Breast epithelium (tissue), 4 donors: ENCODE data around the gene NCKAP5. TPM values are rescaled to one million over a fixed set of nuclear protein-coding genes. Genes with fewer than 3 reads are reported as not detected.
"Not testable (repeated sequence)": the region's sequence is repeated elsewhere in the genome, so short reads cannot be mapped to it uniquely, and the experiment has no call there.

Experiments
- DNase-seq, 2 donors: peaks; one replicate each; pipeline ENCODE4 v3.0.0-alpha.2; 2019; ENCODE audit warnings: low spot score in 2 of 2
- H3K27ac ChIP-seq, 2 donors: fragments of 200-600 bp; sonication (generic) in 1 of 2; one replicate each; pipeline ENCODE4 v1.5.1; 2016 to 2019; ENCODE audit warnings: mild to moderate bottlenecking in 1 of 2
- H3K27me3 ChIP-seq, 2 donors: fragments of 200-600 bp; sonication (generic) in 1 of 2; one replicate each; pipeline versions ENCODE4 v1.5.1 to v1.6.0; 2017 to 2019; ENCODE audit warnings: control low read depth in 1 of 2, mild to moderate bottlenecking in 1 of 2
- H3K36me3 ChIP-seq: fragments of 200-600 bp; one replicate; pipeline ENCODE4 v1.5.1; 2019
- H3K4me1 ChIP-seq, 2 donors: fragments of 200-600 bp; sonication (generic); one replicate each; pipeline ENCODE4 v1.5.1; 2016 to 2019; ENCODE audit warnings: control low read depth in 1 of 2
- H3K4me3 ChIP-seq, 3 donors: fragments of 200-600 bp; sonication (generic); 1 replicate in 2 of 3; 2 replicates in 1 of 3; pipeline ENCODE4 v1.5.1; 2016 to 2019; ENCODE audit warnings: mild to moderate bottlenecking in 3 of 3, moderate library complexity in 2 of 3
- H3K9me3 ChIP-seq, 2 donors: fragments of 200-600 bp; sonication (generic) in 1 of 2; one replicate each; pipeline ENCODE4 v1.5.1; 2016 to 2019; ENCODE audit warnings: control low read depth in 1 of 2
- POLR2A ChIP-seq: fragments of 450-650 bp; IDR thresholded peaks from one replicate; pipeline ENCODE4 v1.6.1; 2016; ENCODE audit warnings: antibody characterized with exemption, mild to moderate bottlenecking, moderate library complexity
- POLR2AphosphoS5 ChIP-seq, 3 donors: sonication (generic); formaldehyde crosslinking; IDR thresholded peaks; one replicate each; pipeline ENCODE4 v1.6.1; 2017; ENCODE audit warnings: antibody characterized with exemption in 3 of 3
- intact Hi-C: fragments of 100-400 bp; cut with DNase I; formaldehyde crosslinking; loops from one replicate; pipeline ENCODE4 v1.15.1; 2023; ENCODE audit warnings: low total_unique reads
- total RNA-seq, 3 donors: library from RNA; depleted of rRNA; stranded (reverse); fragments of >200 nt; gene quantifications; one replicate each; pipeline ENCODE4 v1.1.0, GENCODE V29; 2016
- TF ChIP-seq, protein P1 (sequence below), 3 donors: fragments of 450-650 bp; IDR thresholded peaks; one replicate each; pipeline ENCODE4 v1.5.1; 2016 to 2017; ENCODE audit warnings: antibody characterized with exemption in 3 of 3, mild to moderate bottlenecking in 3 of 3, moderate library complexity in 3 of 3

NCKAP5 gene
- total RNA-seq, 3 donors from 2014 or later, result 1.1 to 10.5 (median 6.1) TPM

- H3K9me3 ChIP-seq, result peaks cover 0 to 4% of the 10 kb centered on the region in 2 donors
- no peak overlapping the region for H3K4me3 ChIP-seq
- TF ChIP-seq POLR2A, result no peak
- TF ChIP-seq POLR2AphosphoS5 (IDR thresholded peaks at IDR 0.05), result no peak
- TF ChIP-seq, protein P1, sequence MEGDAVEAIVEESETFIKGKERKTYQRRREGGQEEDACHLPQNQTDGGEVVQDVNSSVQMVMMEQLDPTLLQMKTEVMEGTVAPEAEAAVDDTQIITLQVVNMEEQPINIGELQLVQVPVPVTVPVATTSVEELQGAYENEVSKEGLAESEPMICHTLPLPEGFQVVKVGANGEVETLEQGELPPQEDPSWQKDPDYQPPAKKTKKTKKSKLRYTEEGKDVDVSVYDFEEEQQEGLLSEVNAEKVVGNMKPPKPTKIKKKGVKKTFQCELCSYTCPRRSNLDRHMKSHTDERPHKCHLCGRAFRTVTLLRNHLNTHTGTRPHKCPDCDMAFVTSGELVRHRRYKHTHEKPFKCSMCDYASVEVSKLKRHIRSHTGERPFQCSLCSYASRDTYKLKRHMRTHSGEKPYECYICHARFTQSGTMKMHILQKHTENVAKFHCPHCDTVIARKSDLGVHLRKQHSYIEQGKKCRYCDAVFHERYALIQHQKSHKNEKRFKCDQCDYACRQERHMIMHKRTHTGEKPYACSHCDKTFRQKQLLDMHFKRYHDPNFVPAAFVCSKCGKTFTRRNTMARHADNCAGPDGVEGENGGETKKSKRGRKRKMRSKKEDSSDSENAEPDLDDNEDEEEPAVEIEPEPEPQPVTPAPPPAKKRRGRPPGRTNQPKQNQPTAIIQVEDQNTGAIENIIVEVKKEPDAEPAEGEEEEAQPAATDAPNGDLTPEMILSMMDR (IDR thresholded peaks at IDR 0.05), result no peak
- H3K36me3 ChIP-seq, result no peaks in the 10 kb centered on the region
- no peaks in the 10 kb centered on the region for H3K4me1 ChIP-seq
- DNase-seq, result no peak
- intact Hi-C loops, result no loop called here
- no peaks in the 10 kb centered on the region for H3K27me3 ChIP-seq
- H3K27ac ChIP-seq, result no peak overlapping the region
Measured at GRCh38 chr2:132811148-132811915, 756.9 kb downstream of the NCKAP5 start.

DNA sequence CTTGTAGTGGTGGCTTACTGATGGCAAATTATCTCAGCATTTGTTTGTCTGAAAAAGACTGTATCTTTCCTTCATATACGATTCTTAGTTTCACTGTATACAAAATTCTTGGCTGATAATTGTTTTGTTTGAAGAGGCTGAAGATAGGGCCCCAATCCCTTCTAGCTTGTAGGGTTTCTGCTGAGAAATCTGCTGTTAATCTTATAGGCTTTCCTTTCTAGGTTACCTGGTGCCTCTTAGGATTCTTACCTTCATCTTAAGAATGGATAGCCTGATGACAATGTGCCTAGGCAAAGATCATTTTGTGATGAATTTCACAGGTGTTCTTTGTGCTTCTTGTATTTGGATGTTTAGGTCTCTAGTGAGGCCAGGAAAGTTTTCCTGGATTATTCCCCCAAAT lies 758.3 kb downstream of the NCKAP5 start:
- H3K9me3 ChIP-seq, H3K36me3 ChIP-seq, H3K4me1 ChIP-seq, H3K27ac ChIP-seq, H3K4me3 ChIP-seq, intact Hi-C loops, H3K27me3 ChIP-seq, DNase-seq: not testable (repeated sequence)

DNA sequence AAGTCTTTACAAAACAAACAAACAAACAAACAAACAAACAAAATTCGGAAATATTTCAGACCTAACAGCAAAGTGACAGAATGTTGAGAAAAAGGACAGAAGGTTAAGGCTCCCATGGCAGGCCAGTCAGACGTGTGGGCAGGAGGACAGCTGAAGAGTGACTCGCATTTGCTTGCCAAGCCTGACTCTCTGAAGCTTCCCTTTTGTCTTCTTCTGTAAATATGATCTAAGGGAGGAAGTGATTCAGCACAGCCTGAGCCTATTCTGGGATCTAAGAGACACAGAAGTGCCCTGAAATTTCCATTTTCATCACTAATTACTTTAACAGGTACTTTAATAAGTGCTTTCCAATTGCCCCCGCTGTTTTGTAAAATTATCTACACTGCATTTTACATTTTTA lies 764.2 kb downstream of the NCKAP5 start:
- H3K9me3 ChIP-seq, result no peaks in the 10 kb centered on the region
- H3K27ac ChIP-seq, result no peak overlapping the region
- DNase-seq, result no peak
- no peaks in the 10 kb centered on the region for H3K4me1 ChIP-seq
- no peaks in the 10 kb centered on the region for H3K36me3 ChIP-seq
- TF ChIP-seq, protein P1 (IDR thresholded peaks at IDR 0.05), result no peak
- TF ChIP-seq POLR2A (no peak), POLR2AphosphoS5 (IDR thresholded peaks at IDR 0.05) (no peak)
- no peak overlapping the region for H3K4me3 ChIP-seq
- H3K27me3 ChIP-seq, result no peaks in the 10 kb centered on the region
- intact Hi-C loops, result no loop called here

- intact Hi-C loops, result no loop called here
- H3K4me3 ChIP-seq, result no peak overlapping the region
- TF ChIP-seq POLR2A, result no peak
- TF ChIP-seq, protein P1 (IDR thresholded peaks at IDR 0.05), result no peak
- TF ChIP-seq POLR2AphosphoS5 (IDR thresholded peaks at IDR 0.05), result no peak
Measured at GRCh38 chr2:132798341-132798740, 769.9 kb downstream of the NCKAP5 start.

DNA sequence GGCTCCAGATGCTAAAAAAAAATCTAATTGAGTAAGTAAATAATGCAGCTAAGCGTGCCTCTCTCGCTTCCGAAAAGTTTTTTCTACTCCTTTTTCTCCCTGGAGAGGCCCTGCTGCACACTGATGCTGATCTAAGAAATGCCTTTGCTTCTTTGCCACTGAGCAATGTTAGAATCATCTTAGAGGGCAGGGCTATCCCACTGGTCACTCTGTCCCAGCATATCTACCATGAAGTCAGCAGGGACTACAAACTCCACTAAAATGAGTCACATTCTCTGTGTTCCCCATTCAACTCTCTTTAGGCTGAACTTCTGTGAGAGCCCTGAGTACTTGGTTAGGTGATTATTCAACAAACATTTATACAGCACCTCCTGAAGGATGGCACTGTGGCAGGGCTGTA lies 770.7 kb downstream of the NCKAP5 start:
- no peaks in the 10 kb centered on the region for H3K9me3 ChIP-seq
- H3K4me3 ChIP-seq, result no peak overlapping the region
- intact Hi-C loops, result no loop called here
- no peaks in the 10 kb centered on the region for H3K4me1 ChIP-seq
- H3K27ac ChIP-seq, result no peak overlapping the region
- DNase-seq, result no peak
- TF ChIP-seq POLR2A (no peak), POLR2AphosphoS5 (IDR thresholded peaks at IDR 0.05) (no peak)
- TF ChIP-seq, protein P1 (IDR thresholded peaks at IDR 0.05), result no peak
- H3K27me3 ChIP-seq, result no peaks in the 10 kb centered on the region
- no peaks in the 10 kb centered on the region for H3K36me3 ChIP-seq

More at GRCh38 chr2:132798341-132798740, 769.9 kb downstream of the NCKAP5 start:
- Histone ChIP-seq H3K27ac (no peak overlapping the region), H3K36me3 (no peaks in the 10 kb centered on the region), H3K27me3 (no peaks in the 10 kb centered on the region), H3K9me3 (no peaks in the 10 kb centered on the region), H3K4me1 (no peaks in the 10 kb centered on the region)
- DNase-seq, result no peak
